ENCODE data around the gene CUL9.

CUL9 gene

DNA sequence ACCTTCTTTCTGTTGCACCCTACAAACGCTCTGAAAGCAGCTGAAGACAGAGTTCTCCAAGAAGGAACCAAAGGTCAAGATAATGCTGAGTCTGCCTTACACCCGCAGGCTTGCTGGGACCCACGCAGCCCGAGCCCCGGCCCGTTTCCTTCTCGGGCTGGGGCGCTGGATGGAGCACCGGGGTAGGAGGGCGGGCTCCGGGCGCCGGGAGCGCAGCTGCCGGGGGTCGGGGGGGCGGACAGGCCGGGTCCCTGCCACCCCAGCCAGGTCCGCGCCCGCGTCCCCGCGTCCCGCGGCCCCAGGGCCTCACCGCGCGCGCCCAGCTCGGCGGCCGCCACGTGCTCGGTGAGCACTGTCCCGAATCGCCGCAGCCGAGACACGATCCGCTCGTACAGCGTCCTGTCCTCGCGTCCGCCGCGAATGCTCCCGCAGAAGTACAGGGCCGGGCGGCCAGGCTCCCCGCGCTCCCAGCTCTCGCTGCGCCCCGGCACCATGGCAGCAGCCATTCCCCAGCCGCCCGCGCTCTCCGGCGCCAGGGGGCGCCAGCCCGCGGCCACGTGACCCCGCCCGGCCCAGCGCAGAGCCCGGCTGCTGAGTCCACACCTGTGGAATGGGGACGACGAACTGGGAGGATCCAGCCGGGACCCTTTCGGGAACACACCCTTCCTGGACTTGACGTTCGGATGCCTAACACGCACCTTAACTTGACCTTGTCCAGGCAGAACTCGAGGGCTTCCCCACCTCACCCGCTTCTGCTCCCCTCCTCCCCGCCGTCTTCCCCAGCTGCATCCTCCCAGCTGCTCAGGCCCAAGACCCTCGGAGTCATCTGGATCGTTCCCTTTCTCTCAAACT, 47.2 kb downstream of the CUL9 start, which contains the start of gene DNPH1:
Gene DNPH1, minus strand, starts transcription at position 531 of the 852 bp plus-strand sequence. Its CDS starts 25 bp downstream, at position 506.
- peak; percentile 57 to 71 (median 67) for DNase-seq (ENCODE audit: low read depth in 3 of 3)

DNA sequence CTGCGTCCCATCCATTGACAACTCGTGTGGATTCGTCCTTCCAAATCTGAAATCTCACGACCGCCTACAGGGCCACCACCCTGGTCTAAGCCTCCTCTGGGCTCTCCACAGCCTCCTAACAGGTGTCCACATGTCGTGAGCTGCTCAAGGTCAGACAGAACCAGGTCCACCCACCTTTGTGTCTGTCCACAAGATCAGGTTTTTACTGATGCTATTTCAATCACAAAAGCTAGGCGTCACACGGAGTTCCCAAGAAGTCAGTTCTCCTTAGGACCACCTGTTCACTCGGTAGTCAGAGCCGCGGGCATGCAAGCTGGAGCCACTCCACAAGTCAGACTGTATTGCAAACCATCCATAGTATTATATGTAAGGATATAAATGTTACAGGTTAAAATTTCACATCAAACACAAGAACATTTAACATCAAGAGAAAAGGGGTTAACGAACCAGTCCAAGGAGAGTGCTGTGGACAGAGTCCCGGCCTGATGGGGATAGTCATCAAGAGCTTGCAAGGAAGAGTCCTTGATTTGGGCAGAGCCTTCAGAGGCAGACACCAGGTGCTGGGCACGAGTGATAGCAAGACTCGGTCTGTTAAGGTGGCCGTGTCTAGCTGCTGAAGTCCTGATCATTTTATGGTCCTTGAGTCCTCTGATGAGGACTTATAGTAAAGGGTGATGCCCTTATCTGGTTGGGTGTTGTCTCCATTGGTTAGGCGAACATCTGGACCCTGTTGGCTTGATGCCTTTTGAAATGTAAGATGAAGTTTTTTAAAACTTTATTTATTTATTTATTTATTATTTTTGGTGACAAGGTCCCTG, 48.0 kb downstream of the CUL9 start:
- DNase-seq (ENCODE audit: low read depth in 3 of 3): no peak

DNA sequence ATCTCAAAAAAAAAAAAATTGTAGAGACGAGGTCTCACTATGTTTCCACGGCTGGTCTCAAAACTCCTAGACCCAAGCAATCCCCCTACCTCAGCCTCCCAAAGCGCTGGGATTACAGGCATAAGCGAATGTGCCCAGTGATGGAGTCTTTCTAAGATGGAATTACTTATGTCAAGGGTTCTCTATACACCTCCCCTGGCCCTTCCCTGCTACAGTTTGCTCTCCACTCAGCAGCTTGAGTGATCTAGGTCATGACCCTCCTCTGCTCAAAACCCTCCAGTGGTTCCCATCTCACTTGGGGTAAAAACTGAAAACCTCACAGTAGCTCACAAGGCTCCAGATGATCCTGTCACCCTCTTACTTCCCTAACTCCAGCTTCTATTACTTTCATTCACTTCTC, 49.1 kb downstream of the CUL9 start:
- DNase-seq (ENCODE audit: low read depth in 3 of 3): no peak

DNA sequence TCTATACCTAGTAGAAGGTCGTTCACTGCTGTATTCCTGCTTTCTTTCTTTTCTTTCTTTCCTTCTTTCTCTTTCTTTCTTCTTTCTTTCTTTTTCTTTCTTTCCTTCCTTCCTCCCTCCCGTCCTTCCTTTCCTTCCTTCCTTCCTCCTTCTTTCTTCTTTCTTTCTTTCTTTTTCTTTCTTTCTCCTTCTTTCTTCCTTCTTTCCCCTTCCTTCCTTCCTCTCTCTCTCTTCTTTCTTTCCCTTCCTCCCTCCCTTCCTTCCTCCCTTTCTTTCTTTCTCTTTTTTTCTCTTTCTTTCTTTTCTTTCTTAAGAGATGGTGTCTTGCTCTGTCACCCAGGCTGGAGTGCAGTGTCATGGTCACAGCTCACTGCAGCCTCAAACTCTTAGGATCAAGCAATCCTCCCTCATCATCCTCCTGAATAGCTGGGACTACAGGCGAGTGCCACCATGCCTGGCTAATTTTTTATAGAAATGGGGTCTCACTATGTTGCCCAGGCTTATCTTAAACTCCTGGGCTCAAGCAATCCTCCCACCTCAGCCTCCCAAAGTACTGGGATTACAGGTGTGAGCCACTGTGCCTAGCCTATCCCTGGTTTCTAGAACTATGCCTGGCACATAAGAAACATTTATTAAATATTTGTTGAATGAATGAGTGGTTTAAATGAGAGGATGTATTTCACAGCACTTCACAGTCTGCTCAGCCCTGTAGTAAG, 49.9 kb downstream of the CUL9 start:
- no peak for DNase-seq (ENCODE audit: low read depth in 3 of 3)

DNA sequence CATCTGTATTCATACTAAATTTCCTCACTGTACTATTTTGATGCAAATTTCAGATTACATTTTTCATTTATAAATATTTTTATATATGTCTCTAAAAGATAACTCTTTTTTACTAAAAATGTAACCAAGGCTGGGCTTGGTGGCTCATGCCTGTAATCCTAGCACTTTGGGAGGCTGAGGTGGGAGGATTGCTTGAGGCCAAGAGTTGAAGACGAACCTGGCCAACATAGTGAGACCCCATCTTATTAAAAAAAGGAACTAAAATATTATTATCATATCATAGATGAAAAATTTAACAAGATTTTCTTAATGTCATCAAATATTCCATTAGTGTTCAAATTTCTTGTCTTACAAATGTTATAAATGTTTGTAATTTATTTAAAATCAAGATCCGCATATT, 53.8 kb downstream of the CUL9 start:
- no peak for DNase-seq (ENCODE audit: low read depth in 3 of 3)

DNA sequence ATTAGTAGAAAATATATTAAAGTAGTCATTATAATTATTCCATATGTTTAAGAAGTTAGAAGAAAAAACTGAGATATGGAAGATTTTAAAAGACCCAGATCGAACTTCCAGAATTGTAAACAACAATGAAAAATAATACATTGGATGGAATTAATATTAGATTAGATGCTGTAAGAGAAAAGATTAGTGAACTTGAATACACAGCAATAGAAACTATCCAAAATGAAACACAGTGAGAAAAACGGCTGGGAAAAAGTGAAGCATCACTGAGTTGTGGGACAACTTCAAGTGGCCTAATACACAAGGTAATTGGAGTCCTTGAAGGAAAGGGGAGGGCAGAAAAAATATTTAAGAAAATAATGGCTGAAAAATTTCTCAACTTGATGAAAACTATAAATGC, 57.1 kb downstream of the CUL9 start:
- DNase-seq (ENCODE audit: low read depth in 3 of 3): no peak

DNA sequence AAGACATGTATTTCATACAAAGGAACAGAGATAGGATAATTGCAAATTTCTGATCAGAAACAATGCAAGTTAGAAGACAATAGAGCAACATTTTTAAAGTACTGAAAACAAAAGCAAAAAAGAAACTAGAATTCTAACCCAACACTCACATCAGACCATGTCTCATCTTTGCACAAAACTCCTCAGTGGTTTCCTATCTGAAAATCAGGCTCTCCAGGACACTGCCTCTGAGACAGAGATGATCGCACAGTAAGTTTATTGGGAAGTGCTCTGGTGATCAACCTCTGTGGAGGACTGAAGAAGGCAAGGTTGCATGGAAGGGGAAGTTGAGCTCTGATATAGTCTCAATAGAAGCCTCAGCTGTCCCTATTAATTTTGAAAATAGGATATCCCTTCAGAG, 59.0 kb downstream of the CUL9 start:
- DNase-seq (ENCODE audit: low read depth in 3 of 3): no peak

DNA sequence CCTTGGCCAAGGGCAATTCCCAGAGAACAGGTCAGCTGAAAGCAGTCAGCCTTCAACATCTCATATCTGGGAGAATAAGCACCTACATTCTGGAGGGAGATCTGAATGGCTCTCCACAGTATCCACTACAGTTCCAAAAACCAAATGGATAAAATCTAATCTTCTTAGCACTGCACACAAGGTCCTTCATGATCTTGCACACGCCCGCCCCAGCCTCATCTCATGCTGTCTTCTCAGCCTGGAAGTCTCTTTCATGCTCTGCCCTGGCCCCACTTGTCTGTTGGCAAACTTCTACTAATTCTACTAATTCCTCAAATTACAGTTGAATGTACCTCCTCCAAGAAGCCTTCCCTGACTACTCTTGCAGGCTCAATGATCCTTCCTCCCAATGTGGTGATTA, 59.5 kb downstream of the CUL9 start:
- no peak for DNase-seq (ENCODE audit: low read depth in 3 of 3)

DNA sequence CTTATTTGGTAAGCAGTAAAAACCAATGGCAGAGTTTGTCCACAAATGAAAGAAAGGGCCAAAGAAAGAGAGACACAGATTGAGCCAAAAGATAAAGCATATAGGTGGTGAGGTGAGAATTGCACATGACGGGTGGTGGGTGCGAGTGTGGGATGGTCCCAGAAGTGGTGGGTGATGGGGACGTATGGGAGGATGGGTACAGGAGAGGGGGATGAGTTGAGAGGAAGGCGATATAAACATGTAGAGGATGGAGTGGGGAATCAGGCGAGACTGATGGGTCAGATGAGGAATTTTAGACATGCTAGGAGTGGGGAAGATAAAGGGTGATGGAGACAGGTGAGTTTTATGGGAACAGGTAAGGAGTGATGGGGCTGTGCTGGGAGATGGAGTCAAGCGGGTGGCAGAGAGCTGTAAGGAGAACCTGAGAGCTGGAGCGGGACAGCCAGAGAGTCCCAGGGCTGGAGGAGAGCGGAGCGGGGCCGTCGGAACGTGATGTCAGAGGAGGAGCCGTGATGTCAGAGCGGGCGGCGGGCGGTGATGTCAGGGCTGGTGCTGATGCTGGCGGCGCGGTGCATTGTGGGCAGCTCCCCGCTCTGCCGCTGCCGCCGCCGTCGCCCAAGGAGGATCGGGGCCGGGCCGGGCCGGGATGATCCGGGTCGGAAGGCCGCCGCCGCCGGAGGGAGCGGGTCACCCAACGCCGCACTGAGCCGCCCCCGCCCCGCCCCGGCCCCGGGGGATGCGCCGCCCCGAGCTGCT, 61.1 kb downstream of the CUL9 start, which contains the start of gene TTBK1:
Gene TTBK1, plus strand, starts transcription at position 574 of the 756 bp plus-strand sequence. CDS start 3,180 bp downstream, outside the sequence.
- DNase-seq (ENCODE audit: low read depth in 3 of 3): no peak

DNA sequence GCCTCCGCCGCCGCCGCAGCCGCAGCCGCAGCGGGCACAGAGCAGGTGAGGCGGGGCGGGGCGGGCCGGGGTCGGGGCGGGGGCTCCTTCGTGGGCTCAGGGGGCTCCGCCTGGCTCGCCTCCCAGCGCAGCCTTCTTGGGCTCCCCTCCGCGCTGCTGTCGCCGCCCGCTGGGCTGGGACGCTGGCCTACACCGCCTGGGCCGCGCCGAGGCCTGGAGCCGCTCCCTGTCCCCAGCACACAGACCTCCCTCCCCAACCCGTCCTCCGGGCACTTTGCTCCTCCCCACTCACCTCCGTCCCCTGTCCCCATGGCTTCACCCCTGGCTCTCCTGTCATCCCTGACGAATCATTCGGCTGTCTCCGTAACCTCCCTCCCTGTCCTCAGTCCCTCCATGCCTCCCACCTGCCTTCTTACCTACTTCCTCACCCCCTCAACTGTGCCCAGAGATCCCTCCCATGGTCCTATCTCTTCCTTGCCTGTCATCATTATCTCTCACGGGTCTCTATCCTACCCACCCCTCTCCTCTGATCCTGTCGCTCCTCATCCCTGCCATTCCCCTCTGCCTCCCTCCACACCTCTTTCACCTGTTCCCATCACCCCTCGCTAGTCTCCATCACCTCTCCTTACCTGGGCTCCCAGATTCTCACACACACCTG, 61.8 kb downstream of the CUL9 start:
- DNase-seq (ENCODE audit: low read depth in 3 of 3): no peak

DNA sequence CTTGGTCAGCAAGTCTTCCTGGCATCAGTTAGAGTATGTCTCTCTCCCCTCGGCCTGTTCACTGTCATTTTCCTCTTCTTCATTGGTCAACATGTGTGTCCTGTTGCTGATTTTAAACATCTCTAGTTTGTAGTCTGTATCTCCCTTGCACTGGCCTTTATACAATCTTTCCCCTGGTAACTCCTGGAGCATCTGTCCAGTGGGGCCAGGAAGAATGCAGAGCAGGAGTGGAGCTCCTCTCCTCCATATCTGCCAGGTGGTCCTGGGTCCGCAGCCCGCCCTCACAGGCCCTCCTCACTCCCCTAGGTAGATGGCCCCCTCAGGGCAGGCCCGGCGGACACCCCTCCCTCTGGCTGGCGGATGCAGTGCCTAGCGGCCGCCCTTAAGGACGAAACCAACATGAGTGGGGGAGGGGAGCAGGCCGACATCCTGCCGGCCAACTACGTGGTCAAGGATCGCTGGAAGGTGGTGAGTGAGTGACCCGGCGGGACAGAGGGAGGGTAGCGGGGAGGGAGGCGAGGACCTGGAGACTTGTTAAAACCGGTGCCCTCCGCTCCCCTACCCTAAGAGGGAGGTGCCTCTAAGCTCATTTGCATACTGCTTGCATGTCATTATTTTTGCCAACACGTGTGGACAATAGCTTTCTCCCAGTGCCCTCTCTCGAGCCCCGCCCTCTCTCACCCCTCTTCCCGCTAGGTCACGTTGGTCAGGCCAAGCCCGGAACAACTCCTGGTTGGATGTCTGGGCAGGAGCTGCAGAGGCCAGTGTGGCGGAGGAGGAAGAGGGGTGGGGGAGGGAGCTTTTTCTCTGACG, 64.5 kb downstream of the CUL9 start:
- DNase-seq (ENCODE audit: low read depth in 3 of 3): no peak

DNA sequence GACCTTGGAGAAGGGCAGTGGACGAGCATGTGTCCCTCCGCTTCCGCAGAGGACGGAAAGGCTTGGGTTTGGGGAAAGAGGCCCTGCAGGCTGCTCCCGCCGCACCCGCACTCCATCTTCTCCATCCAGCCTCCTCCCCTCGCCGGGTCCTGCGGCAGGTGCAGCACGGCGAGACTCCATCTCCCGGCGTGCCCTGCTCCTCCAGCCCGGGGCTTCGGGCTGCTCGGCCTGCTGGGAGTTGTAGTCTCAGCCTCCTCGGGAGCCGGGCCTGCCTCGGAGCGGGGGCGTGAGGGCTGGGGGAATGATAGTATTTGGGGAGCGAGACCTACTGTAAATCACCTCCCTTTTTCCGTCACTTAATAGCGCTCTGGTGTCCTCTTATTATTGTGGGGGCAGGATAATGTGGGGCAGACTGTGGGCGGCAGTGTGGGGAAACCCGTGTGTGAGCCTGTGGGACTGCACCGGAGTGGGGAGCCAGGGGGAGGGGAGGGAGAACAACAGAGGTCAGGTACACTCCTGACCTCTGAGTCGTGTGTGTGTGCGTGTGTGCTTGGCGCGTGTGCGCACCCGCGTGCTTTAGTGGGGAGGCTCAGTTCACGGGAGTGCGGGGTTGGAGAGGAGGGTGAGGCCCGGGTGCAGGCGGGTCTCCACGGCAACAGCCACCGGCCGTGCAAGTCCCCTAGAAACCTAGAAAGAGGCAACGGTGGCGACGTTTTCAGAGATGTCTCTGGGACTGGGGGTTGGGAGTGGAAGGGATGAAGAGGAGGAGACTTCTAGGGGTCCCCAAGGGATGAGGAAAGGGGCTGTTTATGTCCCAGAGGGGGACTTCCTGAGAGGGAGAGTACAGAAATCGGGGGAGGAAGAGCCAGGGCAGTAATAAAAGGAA, 65.4 kb downstream of the CUL9 start:
- DNase-seq (ENCODE audit: low read depth in 3 of 3): peak; percentile 71 to 80 (median 77)

DNA sequence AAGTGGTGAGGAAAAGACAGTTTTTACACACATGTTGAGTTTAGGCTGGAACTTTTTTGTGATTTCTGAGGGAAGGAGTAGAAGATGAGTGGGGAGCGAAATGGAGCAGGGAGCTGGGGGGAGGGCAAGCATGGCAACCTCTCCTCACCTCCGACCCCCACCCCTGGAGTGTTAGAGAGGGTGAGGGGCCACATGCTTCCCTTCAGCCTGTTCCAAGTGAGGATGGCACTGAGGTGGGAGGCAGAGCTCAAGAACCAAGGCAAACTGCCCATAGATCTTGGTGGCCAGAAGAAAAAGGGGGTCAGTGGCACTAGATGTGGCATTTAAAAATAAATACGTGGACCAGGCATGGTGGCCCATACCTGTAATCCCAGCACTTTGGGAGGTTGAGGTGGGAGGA, 66.1 kb downstream of the CUL9 start:
- no peak for DNase-seq (ENCODE audit: low read depth in 3 of 3)

DNA sequence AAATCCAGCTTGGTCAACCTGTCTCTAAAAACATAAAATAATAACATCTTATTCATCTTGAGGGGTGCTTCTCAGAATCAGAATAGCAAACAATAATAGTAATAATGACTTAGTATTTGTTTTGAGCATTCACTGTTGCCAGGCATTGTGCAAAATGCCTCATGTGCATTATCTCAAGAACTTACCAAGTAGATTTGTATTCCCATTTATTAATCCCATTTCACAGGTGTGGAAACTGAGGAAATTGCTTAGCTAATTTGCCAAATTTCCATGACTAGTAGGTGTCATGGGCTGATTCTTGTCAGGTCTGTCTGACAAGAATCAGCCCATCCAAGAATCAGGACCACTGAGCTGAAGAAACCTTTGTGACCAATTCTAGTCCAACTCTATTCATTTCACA, 66.8 kb downstream of the CUL9 start:
- no peak for DNase-seq (ENCODE audit: low read depth in 3 of 3)

DNA sequence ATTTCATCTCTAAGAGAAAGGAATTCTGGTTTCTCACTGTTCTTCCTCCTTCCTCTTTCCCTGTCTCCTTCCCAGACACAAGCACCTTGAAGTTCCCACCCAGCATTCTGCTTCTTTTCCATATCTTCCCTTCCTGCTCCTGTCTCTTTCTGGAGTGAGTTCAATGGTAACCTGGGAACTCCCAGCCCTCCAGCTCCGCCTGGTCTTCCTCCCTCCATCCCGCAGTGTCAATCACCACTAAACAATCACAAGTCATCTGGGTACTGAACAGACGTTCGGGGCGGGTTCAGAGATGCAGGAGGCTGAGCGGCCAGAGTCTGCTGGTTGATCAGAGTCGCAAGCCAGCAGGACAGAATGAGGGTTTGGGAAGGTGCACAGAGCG, 69.0 kb downstream of the CUL9 start:
- DNase-seq (ENCODE audit: low read depth in 3 of 3): no peak

DNA sequence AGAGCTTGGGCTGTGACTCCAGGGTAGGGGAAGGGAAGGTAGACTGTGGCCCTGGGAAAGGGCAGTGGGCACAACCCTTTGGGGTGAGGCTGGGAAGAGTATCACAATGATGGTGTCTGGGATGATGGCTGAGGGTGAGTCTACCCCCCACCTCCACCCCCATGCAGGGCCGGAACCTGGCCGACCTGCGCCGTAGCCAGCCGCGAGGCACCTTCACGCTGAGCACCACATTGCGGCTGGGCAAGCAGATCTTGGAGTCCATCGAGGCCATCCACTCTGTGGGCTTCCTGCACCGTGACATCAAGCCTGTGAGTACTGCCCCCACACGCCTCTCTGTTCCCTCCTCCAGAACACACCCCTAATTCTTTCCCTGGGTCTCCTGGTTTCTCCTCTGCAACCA, 71.4 kb downstream of the CUL9 start:
- DNase-seq (ENCODE audit: low read depth in 3 of 3): no peak

DNA sequence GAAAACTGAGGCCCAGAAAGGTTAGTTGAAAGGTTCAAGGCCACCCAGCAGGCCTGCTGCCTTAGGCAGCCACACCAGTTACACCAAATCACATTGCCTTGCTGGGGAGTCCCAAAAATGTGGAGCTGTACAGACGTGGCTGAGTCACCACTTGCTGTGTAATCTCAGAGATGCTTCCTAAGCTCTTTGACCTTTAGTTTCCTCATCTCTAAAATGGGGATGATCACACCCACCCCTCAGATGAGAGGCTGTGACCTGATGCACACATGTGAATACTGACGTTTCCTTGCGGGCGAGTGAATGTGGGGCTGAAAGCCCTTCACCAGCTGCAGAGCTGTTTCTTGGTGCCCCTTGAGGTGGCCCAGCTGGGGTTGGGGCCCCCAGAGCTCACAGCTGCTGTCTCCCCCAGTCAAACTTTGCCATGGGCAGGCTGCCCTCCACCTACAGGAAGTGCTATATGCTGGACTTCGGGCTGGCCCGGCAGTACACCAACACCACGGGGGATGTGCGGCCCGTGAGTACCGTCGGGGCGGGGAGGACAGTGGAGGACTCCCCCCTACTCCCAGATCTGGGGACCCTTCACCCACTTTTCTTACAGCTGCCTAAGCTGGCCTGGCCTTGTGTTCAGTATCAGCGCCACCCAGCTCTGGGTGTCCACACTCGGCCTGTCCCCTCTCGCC, 72.3 kb downstream of the CUL9 start:
- no peak for DNase-seq (ENCODE audit: low read depth in 3 of 3)

DNA sequence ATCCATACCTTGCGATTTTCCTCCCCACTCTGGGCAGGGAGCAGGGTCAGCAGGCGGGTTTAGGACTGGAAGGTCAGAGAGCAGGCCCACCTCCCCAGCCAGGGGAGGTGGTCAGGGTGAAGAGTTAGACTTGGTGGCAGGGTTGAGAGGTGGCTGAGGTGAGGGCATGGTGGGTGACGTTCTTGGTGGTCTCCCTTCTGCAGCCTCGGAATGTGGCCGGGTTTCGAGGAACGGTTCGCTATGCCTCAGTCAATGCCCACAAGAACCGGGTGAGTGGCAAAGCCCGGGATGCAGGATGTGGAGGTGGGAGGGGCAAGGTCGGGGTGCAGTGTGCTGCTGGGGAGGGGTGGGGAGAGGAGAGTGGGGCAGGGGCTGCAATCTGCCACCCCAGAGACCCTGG, 72.8 kb downstream of the CUL9 start:
- no peak for DNase-seq (ENCODE audit: low read depth in 3 of 3)
